Activated T-helper 2 cell treated with anti-CD3 and anti-CD28 coated beads, Interferon-gamma antibody, Interleukin-2, Interleukin-4, amounts not matched to agents 10 μg/mL and 5 μg/mL and 100 μg/mL, durations not matched to agents 14 hours and 24 hours and 36 hours (primary cell): Measurements from ENCODE around the gene SAMD1. TPM values are rescaled to one million over a fixed set of nuclear protein-coding genes. Genes with fewer than 3 reads are reported as not detected.
"Not testable (repeated sequence)": the region's sequence is repeated elsewhere in the genome, so short reads cannot be mapped to it uniquely, and the experiment has no call there.

Source experiments
- DNase-seq: peaks from one replicate; pipeline ENCODE4 v3.0.0; 2021; ENCODE audit warnings: low spot score
- H3K27ac Mint-ChIP-seq: one replicate; pipeline ENCODE4 v1.8.0; 2021; ENCODE audit warnings: mixed read lengths
- H3K27me3 Mint-ChIP-seq: one replicate; pipeline ENCODE4 v1.8.0; 2021; ENCODE audit warnings: low read depth, mixed read lengths
- H3K36me3 Mint-ChIP-seq: one replicate; pipeline ENCODE4 v1.8.0; 2021; ENCODE audit warnings: low read depth, mixed read lengths
- H3K4me1 Mint-ChIP-seq: one replicate; pipeline ENCODE4 v1.8.0; 2021; ENCODE audit warnings: low read depth, mixed read lengths
- H3K4me3 Mint-ChIP-seq: one replicate; pipeline ENCODE4 v1.8.0; 2021; ENCODE audit warnings: low read depth, mild to moderate bottlenecking, moderate library complexity, mixed read lengths
- H3K9me3 Mint-ChIP-seq: one replicate; pipeline ENCODE4 v1.8.0; 2021; ENCODE audit warnings: mixed read lengths
- intact Hi-C: fragments of 100-400 bp; cut with micrococcal nuclease; formaldehyde crosslinking; loops from one replicate; pipeline ENCODE4 v1.15.1; 2023
- total RNA-seq: library from RNA; stranded (reverse); gene quantifications from 2 replicates; pipeline ENCODE4 v1.2.3, GENCODE V29; 2022

Gene SAMD1
- total RNA-seq, 1 donor from 2014 or later = 136 TPM

- no peaks in the 10 kb centered on the region for H3K4me1 Mint-ChIP-seq
- no peaks in the 10 kb centered on the region for H3K9me3 Mint-ChIP-seq
- H3K27me3 Mint-ChIP-seq = peaks cover 7% of the 10 kb centered on the region
- no peak for DNase-seq
- no peak overlapping the region for H3K27ac Mint-ChIP-seq
- H3K36me3 Mint-ChIP-seq = peaks cover 67% of the 10 kb centered on the region
- H3K4me3 Mint-ChIP-seq = no peak overlapping the region
- intact Hi-C loops = no loop called here
These were observed 38.6 kb downstream of the SAMD1 start for GRCh38 chr19:14051980-14052379.

DNA sequence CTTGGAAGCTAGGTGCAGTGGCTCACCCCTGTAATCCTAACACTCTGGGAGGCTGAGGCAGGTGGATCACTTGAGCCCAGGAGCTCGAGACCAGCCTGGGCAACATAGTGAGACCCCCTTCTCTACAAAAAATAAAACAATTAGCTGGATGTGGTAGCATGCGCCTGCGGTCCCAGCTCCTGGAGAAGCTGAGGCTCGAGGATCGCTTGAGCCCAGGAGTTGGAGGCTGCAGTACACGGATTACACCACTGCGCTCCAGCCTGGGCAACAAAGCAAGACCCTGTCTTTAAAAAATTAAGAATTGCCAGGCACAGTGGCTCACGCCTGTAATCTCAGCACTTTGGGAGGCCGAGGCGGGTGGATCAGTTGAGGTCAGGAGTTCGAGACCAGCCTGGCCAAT, 39.6 kb downstream of the SAMD1 start:
- H3K9me3 Mint-ChIP-seq, H3K27ac Mint-ChIP-seq, H3K4me3 Mint-ChIP-seq, H3K4me1 Mint-ChIP-seq, DNase-seq, intact Hi-C loops, H3K27me3 Mint-ChIP-seq: not testable (repeated sequence)
- peaks cover 75% of the 10 kb centered on the region for H3K36me3 Mint-ChIP-seq

- peaks cover 79% of the 10 kb centered on the region for H3K36me3 Mint-ChIP-seq
- H3K27ac Mint-ChIP-seq = no peak overlapping the region
- H3K4me3 Mint-ChIP-seq = no peak overlapping the region
- H3K27me3 Mint-ChIP-seq = peaks cover 2% of the 10 kb centered on the region
- no peaks in the 10 kb centered on the region for H3K4me1 Mint-ChIP-seq
- DNase-seq = no peak
- intact Hi-C loops = no loop called here
- no peaks in the 10 kb centered on the region for H3K9me3 Mint-ChIP-seq
These were observed 40.0 kb downstream of the SAMD1 start for GRCh38 chr19:14050512-14050911.

DNA sequence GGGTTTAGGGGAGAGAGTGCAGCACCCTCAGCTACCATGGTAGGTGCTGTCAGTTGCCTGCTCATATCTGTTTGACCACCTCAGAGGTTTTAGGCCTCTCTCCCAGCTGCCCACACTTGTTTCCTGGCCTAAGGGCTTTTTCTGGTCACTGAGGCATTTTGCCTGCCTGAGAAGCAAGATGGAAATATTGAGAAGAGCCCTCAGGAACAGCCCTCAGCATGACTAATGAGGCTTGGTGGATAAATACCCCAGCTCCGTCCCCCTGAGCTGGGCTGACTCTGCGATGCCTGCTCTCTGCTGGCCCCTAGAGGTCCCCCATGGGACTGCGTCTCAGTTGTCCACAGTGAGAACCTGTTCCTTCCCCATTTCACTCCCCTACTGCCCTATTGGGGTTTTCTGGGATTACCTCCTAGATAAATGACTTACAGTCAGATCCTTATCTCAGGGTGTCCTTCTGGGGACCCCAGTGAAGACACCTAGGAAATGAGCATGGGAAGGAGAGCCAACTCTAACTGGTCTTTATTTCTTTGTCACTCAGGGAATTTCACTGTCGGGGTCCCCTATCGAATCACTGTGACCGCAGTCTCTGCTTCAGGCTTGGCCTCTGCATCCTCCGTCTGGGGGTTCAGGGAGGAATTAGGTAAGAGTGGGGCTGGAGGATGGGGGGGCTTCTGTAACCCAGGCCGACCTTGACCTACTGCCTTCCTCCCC, 42.0 kb downstream of the SAMD1 start:
- H3K4me3 Mint-ChIP-seq = no peak overlapping the region
- H3K4me1 Mint-ChIP-seq = no peaks in the 10 kb centered on the region
- H3K36me3 Mint-ChIP-seq = peaks cover 70% of the 10 kb centered on the region
- no peaks in the 10 kb centered on the region for H3K27me3 Mint-ChIP-seq
- DNase-seq = peak; percentile 53
- intact Hi-C loops = loop anchor here (1.0 kb wide), 1 partner anchor 168 kb away; no protein-coding TSS in a partner anchor
- H3K27ac Mint-ChIP-seq = no peak overlapping the region
- no peaks in the 10 kb centered on the region for H3K9me3 Mint-ChIP-seq

GRCh38 chr19:14047866-14048265, 42.7 kb downstream of the SAMD1 start:
- not testable (repeated sequence) for H3K4me3 Mint-ChIP-seq, H3K27ac Mint-ChIP-seq, DNase-seq, H3K4me1 Mint-ChIP-seq, H3K27me3 Mint-ChIP-seq, H3K9me3 Mint-ChIP-seq
- peaks cover 68% of the 10 kb centered on the region for H3K36me3 Mint-ChIP-seq
- intact Hi-C loops = loop anchor here (1.0 kb wide), 1 partner anchor 168 kb away; no protein-coding TSS in a partner anchor

- H3K27ac Mint-ChIP-seq = peak overlapping the region; percentile 75
- H3K36me3 Mint-ChIP-seq = peaks cover 67% of the 10 kb centered on the region
- H3K27me3 Mint-ChIP-seq, intact Hi-C loops, H3K9me3 Mint-ChIP-seq, H3K4me1 Mint-ChIP-seq, H3K4me3 Mint-ChIP-seq: not testable (repeated sequence)
- peak; percentile 26 for DNase-seq
These were observed 47.6 kb downstream of the SAMD1 start for GRCh38 chr19:14042659-14043608.

GRCh38 chr19:14039181-14039580, 51.4 kb downstream of the SAMD1 start:
- intact Hi-C loops = no loop called here
- H3K36me3 Mint-ChIP-seq = peaks cover 69% of the 10 kb centered on the region
- peaks cover 4% of the 10 kb centered on the region for H3K4me1 Mint-ChIP-seq
- no peaks in the 10 kb centered on the region for H3K9me3 Mint-ChIP-seq
- H3K27ac Mint-ChIP-seq = no peak overlapping the region
- H3K4me3 Mint-ChIP-seq = no peak overlapping the region
- H3K27me3 Mint-ChIP-seq = no peaks in the 10 kb centered on the region
- no peak for DNase-seq

Other genes starting within 250 kb of the SAMD1 start
- gene NANOS3, start 213.6 kb downstream of the SAMD1 start, total RNA-seq = 1.6 and 1.8 TPM in 2 replicates
- gene BRME1, start 184.6 kb downstream of the SAMD1 start, total RNA-seq = 14.9 and 15.3 TPM in 2 replicates
- 36.9 and 41.5 TPM in 2 replicates for gene CC2D1A, start 184.6 kb downstream of the SAMD1 start, total RNA-seq
- 0.41 TPM in 1 of 2 replicates, not detected in the other for gene PODNL1, start 152.3 kb downstream of the SAMD1 start, total RNA-seq
- gene DCAF15, start 138.2 kb downstream of the SAMD1 start, total RNA-seq = 60.6 and 64.0 TPM in 2 replicates
- gene RFX1, start 84.4 kb downstream of the SAMD1 start, total RNA-seq = 15.7 and 17.0 TPM in 2 replicates
- gene RLN3, start 62.6 kb downstream of the SAMD1 start, total RNA-seq = not detected in 2 replicates
- gene IL27RA, start 59.0 kb downstream of the SAMD1 start, total RNA-seq = 76.6 and 79.1 TPM in 2 replicates
- 0.34 TPM in 1 of 2 replicates, not detected in the other for gene PALM3, start 28.7 kb downstream of the SAMD1 start, total RNA-seq
- 5.3 and 5.5 TPM in 2 replicates for gene MISP3, start 18.0 kb downstream of the SAMD1 start, total RNA-seq
- 0.46 and 0.75 TPM in 2 replicates for gene C19orf67, start 5.0 kb downstream of the SAMD1 start, total RNA-seq
- 75.4 and 76.8 TPM in 2 replicates for gene PRKACA, start 27.0 kb upstream of the SAMD1 start, total RNA-seq
- 83.4 and 88.9 TPM in 2 replicates for gene ASF1B, start 45.8 kb upstream of the SAMD1 start, total RNA-seq
- gene ADGRL1, start 115.4 kb upstream of the SAMD1 start, total RNA-seq = 10.7 and 11.3 TPM in 2 replicates